GM19043 (cell line): Measurements from ENCODE around the gene MSI2.

ENCODE experiments used
- ATAC-seq: cut with Tn5 transposase; IDR thresholded peaks from one replicate; pipeline ENCODE4 v1.9.1; 2021; ENCODE audit warnings: low read depth; ENCODE audit not compliant: unreplicated experiment

The MSI2 gene

DNA sequence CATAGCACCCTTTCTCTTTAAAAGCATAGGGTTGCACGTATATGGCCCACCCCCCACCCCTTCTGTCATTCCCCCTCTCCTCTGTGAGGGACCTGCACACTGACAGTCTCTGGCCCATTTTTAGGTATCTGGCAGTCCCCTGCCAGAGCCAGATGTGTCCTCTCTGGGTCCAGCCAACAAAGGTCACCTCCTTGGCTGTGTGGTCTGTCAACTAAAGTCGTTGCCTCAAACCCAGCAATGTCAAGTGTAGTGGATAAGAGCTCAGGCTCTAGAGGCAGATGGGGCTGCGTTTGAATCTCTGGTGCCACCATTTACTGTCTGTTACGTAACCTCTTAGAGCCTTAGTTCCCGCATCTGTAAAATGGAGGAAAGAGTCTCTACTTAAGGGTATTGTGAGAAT lies 211.5 kb downstream of the MSI2 start:
- ATAC-seq, result no peak

DNA sequence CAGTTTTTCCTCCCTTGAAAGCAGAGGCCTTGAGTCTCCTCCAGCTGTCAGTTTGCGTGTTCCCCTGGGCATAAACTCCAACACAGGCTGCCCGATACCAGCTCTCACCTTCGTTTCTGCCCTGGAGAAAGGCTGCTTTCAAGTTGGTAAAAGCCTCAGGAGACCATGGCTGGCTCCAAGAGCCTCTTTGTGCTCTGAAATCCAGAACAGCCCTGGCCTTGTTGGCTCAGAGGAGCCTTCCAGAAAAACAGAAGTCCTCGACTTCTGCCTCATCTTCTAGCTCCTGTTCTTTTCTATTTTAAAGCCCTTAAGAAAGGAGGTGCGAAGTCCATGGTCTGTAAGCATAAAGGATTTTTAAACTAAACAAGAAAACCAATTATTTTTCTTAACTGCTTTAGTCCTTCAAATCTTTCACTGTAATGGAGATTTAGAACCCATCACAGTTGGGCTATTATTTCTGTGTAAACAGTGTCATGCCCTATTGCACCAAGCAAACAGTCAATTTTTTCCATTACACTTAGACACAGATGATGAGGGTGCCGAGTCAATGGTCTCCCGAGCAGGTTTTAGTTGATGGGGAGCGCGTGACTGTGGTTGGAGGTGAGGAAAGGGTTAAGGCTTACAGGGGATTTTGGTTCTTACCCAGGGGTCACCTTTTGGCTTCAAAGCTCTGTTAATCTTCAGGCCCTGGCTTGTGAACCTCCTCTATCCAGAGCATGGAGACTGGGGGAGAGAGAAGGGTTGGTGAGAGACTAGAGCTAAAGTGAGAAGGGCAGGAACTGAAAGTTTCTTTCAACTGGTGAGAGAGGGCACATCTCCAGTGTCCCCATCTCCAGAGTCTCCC lies 212.8 kb downstream of the MSI2 start:
- peak; percentile 66 for ATAC-seq

GRCh38 chr17:57470906-57471305 lies 214.6 kb downstream of the MSI2 start:
- ATAC-seq, result no peak

DNA sequence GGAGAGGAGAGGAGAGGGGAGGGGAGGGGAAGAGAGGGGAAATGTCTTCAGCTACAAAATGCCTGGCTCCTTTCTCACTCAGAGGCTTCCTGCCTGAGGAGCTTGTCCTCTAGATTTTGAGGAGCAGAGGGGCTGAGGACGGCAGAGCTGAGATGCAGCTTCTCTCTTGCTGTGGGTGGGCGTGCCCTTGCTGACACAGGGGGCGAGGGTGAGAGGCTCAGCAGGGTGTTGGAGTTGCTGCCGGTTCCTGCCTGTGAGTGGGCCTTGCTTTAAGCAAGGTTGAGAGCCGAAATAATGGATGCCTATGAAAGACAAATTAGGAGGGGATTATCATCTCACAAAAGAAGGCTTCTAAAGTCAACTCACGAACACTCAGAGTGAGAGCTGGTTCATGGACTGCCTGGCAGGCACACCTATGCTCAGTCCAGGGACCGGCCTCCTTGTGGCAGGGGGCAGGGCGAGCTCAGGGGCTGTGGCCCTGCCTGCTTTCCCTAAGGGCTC lies 215.6 kb downstream of the MSI2 start:
- ATAC-seq, result no peak

- ATAC-seq, result no peak
Measured at GRCh38 chr17:57475796-57476195, 219.5 kb downstream of the MSI2 start.

- ATAC-seq, result no peak
Measured at GRCh38 chr17:57477522-57478362, 221.4 kb downstream of the MSI2 start.

DNA sequence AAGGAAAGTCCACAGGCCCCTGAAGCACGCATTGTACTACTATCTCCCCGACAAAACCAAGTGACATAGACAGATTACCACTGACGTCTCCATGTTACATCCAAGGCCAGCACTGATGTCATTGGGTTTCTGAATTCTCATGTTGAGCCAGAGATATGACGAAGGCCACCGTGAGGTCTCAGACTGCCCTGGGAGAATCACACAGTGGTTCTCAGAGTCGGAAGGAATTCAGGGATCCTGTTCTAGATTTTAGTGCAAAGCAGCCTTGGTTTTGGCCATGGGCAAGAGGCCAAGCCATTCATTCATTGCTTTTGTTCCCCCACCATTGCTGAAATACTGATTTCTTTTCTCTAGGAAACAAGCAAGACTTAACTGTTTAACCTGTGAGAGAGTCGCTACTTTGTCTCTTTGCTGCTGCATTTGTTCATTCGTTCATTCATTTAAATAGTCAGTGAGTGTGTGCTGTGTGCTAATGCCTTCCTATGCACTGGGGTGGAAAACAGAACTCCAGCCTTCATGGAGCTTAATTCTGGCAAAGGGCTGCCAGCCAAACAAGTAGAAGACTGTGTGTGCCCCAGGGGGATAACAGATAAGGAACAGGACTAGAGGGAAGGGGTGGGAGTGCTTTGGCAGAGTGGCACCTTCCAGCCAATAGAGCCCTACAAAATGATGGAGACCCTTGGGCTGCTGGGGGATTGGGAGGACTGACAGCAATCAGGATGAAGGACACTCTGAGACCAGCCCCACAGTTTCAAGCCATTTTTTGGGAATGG lies 222.3 kb downstream of the MSI2 start:
- ATAC-seq, result no peak

GRCh38 chr17:57480438-57481196 lies 224.3 kb downstream of the MSI2 start:
- ATAC-seq, result no peak

DNA sequence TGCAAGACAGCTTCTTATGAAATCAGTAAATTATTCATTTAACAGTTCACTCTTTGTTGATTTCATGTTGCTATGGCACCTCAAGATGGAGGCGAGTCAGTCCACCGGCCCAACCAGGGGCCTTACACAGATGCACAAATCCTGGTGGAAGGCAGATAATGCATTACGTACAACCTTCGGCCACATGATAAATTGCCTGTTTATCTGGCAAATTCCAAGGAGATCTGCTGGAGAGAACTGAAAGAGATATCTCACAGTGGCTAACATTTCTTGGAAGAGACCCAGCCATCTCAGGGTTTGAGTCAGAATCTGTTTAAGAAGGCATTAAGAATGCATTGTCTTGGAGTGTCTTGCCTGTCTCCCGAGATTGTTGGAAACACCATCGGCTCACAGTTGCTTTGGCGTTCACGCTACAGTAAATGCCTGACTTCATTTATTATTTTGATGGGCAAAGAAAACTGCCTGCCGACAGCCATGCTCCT lies 225.6 kb downstream of the MSI2 start:
- no peak for ATAC-seq

- no peak for ATAC-seq
Measured at GRCh38 chr17:57482657-57483056, 226.3 kb downstream of the MSI2 start.

DNA sequence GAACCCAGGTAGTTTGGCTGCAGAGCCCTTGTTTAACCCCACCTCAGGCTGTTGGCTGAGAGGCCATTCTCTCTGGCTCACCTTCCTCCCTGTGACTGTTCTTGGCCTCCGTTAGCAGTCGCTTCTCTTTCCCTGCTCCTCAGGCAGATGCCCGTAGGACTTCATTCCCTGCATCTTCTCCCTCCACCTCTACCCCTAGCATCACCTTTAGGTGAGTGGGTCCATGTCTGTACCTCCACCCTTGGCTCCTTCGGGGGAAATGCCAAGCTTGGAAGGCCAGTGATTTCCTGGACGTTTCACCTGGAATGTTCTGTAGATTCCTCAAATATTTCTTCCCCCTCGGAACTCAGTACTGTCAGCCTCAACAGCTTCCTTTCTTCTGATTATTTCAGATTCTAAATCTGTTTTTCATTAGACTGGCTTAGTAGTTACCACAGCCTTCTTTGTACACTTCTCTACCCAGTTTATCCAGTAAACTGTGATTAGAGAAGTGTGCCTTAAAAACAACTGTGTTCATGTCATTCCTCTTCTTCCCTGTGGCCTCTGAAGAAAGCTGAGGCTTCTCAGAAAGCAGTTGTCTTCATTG lies 227.9 kb downstream of the MSI2 start:
- no peak for ATAC-seq

DNA sequence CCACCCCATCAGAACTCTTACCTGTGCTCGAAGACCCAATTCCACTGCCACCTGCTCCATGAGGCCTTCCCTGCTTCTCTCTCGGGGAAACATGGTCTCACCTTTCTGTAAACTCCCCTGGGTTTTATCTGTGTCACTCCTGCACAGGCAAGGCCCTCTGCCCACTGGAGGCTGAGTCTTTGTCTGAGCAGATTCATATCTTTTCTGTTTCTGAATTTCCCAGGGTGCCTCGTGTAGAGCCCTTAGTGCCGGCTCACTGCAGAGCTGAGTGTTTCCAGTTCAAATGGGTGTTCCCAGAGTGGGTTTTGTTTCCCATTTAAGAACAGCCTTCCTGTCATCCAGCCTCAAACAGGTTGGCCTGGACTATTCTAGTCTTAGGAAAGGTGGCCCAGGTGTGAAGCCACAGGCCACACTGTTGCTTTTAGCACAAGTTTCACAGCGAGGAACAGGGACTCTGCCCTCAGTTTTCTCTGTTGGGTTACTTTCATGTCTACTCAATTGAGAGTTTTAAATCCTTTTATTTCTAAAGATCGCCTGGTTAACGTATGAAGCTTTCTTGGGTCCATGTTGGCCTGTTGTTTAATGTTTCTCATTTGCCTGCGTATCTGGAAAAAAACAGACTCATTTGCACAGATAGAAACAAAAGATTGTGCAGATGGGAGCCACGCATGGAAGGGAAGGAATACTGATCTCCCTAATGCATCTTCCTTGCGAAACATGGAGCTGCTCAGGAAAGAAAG lies 228.7 kb downstream of the MSI2 start:
- ATAC-seq, result no peak

DNA sequence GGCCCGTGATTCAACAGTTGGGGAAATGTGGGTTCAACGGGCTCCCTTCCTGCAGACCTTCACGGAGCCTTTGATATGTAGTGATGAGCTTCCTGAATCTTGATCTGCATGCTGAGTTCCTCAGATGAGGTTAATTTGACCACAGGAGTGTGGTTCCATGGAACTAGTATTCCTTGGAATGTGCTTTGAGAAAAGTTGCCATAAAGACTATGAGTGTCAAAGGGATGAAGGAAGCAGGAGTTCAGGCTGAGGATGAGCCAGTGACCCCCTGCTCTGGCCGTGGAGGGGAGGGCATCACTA lies 229.2 kb downstream of the MSI2 start:
- no peak for ATAC-seq

GRCh38 chr17:57485916-57486881 lies 229.9 kb downstream of the MSI2 start:
- ATAC-seq, result no peak

- ATAC-seq, result no peak
Measured at GRCh38 chr17:57486882-57487301, 230.6 kb downstream of the MSI2 start.

DNA sequence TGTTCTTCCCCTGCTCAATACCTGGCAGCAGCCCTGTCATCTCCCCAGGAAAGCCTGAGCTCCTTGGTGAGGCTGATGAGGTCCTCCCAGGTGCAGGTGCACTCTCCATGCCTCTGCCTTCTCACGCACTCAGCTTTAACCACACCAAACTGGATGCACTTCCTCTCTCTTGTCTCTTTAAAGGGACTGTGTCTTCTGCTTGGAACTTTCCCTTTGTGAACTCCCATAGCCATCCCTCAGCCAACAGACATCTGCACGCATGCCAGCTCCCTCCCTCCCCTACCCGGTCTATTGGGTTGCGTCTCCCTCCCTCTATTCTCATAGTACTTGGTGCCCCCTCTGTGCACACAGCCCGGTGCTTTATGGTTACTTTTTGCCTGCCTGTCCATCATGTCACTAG lies 231.2 kb downstream of the MSI2 start:
- no peak for ATAC-seq

DNA sequence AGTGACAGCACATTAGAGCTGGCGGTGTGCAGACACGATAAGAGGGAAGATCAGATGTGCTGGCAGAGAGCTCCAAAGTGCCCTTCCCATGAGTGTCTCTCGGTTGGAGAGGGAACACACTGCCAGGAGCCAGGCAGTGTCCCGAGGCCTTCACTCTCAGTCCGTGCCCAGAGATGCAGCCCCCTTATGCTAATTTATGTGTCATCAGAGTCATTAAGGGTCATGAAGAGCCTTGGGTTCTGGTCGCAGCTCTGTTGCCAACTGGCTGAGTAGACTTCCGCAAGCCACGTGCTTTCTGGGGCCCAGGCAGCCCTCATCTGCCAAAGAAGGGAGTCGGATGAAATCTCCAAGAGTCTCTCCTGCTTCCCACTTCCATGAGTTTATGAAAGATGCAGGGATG lies 232.5 kb downstream of the MSI2 start:
- no peak for ATAC-seq

DNA sequence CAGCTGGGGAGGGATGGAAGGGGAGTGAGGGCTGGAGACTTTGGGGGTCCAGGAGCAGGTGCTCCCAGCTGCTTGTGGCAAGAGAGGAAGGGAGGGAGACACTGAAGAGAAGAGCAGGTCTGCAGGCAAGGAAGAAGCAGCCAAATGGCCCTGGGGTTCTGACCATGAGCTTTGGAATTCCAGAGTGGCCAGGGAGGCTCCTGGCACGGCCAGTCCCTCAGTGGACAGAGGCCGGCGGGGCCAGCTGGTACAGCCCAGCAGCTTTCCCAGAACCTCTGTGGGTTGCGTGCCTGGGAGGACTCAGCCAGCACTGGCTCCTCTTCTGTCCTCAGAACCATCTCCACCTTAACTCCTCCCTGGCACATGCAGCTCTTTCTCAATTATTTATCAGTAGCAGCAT lies 233.0 kb downstream of the MSI2 start:
- ATAC-seq, result no peak
